CD4-positive, alpha-beta T cell treated with Interleukin-6 for 4 hours (primary cell): Measurements from ENCODE around the gene TAF6.

Source experiments
- DNase-seq: peaks from one replicate; pipeline ENCODE4 v3.0.0-alpha.2; 2020; ENCODE audit warnings: mixed read lengths

The TAF6 gene

DNA sequence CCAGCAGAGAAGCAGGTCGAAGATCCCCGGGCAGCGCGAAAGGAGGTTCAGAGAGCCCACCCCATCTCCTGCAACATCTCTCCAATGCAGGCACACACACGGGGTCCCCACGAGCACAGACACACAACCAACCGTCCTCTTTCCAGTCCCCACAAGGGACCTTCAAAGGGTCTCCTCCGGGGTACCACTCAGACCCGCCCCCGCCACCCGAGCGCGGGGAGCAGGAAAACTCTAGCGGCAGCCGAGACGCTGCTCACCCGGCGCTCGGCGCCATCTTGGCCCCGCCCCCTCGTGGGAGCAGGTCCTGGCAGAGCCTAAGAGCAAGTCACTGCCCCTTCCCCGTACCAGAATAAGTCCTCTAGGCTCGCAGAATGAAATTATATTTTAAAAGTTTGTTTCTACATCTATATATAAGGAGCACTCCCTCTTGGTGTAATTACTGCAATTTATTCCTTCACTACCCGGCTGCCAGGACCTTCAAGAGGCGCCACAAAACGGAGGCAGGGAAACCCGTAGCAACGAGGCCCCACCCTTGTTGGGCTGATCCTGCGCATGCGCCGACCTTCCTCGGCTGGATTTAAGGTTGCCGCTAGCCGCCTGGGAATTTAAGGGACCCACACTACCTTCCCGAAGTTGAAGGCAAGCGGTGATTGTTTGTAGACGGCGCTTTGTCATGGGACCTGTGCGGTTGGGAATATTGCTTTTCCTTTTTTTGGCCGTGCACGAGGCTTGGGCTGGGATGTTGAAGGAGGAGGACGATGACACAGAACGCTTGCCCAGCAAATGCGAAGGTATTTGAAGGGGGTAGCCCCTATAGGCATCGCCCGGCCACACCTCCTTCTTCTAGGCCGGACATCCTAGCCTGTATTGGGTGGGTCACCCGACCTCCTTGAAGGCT is at the start of gene TAF6, which contains the start of gene CNPY4:
TAF6 (minus strand) TSS at position 287 of the 898 bp plus-strand sequence. CDS start 5,149 bp downstream, outside the sequence.
CNPY4 (plus strand) TSS at position 563 of the 898 bp plus-strand sequence; CDS start at position 674, 111 bp downstream.
- peak; percentile 98 for DNase-seq

GRCh38 chr7:100167912-100168323 is 48.8 kb upstream of the TAF6 start:
- DNase-seq = no peak

DNA sequence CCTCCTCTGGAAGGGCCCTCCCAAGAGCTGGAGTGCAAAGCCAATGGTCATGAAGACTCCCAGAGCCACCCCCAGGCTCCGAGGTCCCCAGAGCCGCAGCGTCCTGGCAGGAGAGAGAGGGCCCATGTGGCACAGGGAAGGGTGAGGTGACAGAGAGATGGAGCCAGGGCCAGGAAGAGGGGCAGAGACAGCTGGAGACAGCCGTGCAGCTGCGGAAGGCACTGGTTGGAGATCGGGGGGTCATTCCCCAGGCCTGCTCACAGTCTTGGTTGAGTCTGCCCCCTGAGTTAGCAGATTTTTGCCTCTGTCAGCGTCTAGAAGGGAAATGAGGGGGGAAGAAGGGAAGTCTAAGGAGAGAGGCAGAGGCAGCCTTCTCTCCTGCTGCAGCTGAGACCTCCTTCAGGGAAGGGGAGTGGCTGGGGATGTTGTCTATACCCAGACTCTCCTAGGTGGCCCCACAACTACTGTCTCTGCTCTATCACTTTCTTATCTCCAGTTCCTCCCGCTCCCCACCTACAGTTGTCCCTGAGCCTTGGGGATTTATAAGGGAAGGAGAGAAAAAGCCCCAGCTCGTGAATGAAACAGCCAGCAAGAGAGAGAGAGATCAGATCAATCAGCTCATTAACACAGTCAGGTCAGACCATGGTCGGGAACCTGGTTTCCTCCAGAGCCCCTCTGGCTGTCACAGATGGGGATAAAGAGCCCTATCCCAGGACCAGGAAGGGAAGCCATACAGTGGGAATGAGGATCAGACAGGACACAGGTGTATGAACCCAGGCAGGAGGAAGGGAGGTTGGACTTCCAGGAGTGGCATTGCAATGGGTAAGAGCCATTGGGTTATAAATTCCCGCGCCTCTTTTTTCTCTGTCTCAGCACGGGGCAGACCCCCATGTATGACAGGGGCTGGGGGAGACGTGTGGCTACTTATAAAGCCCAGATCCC is 48.1 kb upstream of the TAF6 start:
- DNase-seq = no peak

- peak; percentile 69 for DNase-seq
Measured at GRCh38 chr7:100166317-100166940, 47.3 kb upstream of the TAF6 start.

- DNase-seq = no peak
Measured at GRCh38 chr7:100163871-100164270, 44.7 kb upstream of the TAF6 start.

GRCh38 chr7:100163006-100163531 is 43.9 kb upstream of the TAF6 start:
- peak; percentile 36 for DNase-seq

DNA sequence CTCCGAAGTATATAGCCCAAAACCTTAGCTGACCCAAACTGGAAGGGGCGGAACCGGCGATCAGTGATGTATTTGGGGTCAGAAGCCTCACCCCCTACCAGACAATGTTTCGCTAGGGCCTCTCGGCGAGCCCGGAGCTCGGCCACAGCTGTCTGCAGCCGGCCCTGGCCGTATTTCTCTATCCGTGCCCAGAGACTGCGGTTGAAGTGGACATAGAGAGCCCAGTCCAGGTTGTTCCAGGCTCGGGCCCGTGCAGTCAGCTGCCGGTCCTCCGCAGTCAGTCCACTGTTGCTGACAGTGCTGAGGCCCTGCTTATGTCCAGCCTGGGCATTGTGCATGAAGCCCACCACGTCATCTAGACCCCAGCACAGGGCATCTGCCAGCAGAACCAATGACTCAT is 40.9 kb upstream of the TAF6 start:
- DNase-seq = no peak

DNA sequence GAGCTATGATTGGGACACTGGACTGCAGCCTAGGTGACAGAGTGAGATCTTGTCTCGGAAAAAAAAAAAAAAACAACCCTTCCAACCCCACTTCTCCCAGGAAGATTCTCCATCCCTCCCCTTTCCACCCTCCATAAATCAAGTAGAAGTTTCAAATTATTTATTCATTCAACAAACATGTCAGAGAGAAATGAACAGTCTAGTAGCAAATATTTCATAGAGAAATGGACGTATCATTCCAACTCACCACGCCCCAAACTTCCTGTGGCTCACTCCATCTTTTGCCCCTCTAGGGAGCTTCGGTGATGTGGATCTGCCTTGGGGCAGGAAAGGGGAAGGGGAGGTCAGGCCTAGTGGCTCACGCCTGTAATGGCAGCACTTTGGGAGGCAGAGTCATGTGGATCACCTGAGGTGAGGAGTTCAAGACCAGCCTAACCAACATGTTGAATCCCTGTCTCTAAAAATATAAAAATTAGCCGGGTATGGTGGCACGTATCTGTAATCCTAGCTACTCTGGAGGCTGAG is 40.0 kb upstream of the TAF6 start:
- no peak for DNase-seq

- peak; percentile 98 for DNase-seq
Measured at GRCh38 chr7:100158229-100159098, 39.3 kb upstream of the TAF6 start, which contains the start of gene TRAPPC14. TRAPPC14 (minus strand) TSS chr7:100158723; CDS start chr7:100158499, 224 bp downstream.

- DNase-seq = no peak
Measured at GRCh38 chr7:100157334-100158228, 38.4 kb upstream of the TAF6 start.

DNA sequence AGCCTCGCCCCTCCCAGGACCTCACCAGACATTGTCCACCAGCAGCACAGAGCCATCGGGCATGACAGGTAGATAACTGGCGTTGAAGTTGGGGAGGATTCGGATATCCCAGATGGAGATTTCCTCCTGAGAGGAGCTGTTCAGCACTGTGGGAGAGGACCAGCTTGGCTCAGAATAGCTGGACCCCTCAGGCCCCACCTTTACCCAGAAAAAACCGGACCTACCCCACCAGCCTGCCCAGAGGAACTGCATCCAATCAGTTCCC is 37.8 kb upstream of the TAF6 start:
- no peak for DNase-seq

GRCh38 chr7:100156331-100157068 is 37.3 kb upstream of the TAF6 start:
- DNase-seq = no peak

GRCh38 chr7:100155553-100156317 is 36.6 kb upstream of the TAF6 start:
- no peak for DNase-seq

DNA sequence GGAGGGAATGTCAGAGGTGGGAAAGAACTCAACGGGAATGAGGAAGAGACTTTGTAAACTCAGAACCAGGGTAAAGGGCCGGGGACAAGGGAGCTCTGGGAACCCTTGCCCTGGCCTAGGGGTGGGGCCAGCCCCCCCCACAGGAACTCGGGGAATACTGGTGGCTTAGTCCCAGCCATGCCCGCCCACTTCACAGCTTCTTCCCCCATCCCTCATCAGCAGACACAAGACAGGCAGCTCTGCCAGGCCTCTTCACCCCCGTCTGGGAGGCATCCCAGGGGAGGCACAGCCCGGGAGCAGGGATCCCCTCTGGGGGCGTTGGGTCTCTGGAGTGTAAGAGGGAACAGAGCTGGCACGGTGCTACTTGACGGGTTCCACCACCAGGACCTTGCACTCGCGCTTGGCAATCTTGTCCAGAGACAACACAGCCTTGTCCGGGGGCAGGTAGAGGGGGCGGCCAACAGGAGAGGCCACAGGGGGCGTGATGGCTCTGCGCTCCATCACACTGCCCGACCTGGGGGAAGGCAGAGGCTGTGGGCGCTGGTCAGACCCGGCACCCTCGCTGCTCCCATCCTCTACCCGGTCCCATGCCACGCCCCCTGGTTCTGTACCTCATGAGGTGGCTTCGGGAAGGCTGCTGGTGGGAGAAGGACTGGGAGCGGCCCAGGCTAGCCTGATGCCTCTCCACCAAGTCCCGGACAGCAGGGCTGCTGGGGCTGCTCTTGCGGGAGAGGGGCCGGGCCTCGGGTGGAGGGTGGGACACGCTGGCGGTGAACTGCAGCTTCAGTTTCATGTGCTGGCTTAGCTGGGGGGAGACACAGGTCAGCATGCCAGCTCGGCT is 35.7 kb upstream of the TAF6 start:
- DNase-seq = no peak

GRCh38 chr7:100153708-100154535 is 34.8 kb upstream of the TAF6 start:
- no peak for DNase-seq

GRCh38 chr7:100152937-100153666 is 33.9 kb upstream of the TAF6 start:
- DNase-seq = no peak
